HG02943 (cell line): ENCODE data around the gene BMF.

Experiments
- ATAC-seq: cut with Tn5 transposase; IDR thresholded peaks from one replicate; pipeline ENCODE4 v1.9.1; 2021; ENCODE audit warnings: mild to moderate bottlenecking, low read depth, moderate library complexity; ENCODE audit not compliant: unreplicated experiment

Gene BMF

DNA sequence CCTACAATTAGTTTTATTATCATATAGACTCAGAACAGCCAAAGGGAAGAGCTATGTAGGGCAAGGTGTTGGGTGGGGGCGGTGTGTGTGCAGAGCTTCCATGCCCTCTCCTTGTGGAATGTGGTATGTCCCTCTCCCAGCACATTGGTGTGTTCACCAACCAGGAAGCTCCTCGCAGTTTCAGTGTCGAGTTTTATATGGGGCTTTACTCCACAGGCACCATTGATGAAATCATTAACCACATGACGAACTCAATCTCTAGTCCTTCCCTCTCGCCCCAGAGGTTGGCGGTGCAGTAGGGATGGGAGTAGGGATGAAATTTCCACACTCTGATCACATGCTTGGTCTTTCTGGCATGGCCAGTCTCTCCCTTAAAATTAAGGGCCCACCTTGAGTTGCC is 56.1 kb downstream of the BMF start:
- no peak for ATAC-seq

DNA sequence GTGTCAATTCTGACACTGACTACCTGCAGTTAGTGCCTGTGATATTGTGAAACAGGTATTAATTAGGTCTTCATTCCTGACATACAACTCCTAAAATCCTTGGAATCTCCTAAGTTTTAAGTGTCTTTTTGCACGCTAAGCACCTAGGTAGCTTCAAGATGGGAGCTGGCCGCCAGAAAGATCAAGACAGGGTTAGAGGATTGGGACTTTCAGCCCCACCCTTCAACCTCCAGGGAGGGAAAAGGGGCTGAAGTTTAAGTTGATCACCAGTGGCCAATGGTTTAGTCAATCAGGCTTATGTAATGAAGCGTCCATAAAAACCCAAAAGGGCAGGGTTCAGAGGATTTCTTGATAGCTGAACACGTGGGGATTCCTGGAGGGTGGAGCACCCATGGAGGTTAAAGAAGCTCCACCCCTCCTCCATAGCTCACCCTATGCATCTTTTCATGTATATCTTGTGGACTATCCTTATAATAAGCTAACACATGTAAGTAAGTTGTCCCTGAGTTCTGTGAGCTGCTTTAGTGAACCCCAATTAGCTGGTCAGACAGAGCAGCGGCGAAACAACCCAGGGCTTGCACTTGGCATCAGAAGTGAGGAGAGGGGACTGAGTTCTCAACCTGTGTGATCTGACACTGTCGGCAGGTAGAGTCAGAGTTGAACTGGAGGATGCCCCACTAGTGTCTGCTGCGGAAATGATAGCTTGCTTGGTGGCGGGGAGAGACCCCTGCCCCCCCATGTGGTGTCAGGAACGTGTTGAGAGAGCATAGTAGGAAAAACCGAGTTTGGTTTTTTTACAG is 56.9 kb downstream of the BMF start:
- no peak for ATAC-seq

GRCh38 chr15:40050788-40051470 is 57.8 kb downstream of the BMF start:
- no peak for ATAC-seq

DNA sequence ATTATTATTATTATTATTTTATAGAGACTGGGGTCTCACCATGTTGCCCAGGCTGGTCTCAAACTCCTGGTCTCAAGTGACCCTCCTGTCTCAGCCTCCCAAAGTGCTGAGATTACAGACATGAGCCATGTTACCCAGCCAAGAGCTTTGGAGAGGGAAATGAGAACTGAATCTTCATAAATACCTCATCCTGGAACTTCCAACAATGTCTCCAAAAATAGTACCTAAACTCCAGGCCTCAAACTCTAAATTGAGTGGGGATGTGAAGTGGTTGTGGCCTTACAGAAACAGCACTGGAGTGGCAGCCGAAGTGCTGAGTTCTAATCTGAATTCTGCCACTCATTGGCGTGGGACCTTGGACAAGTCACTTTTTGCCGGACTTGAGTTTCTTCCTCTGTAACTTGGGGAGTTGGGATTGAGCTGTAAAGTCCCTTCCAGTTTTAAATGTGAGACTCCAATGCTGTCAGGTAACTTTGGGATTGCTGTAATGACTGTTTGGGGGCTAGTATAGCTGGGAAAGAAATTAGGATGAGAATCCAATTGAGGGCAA is 59.7 kb downstream of the BMF start:
- ATAC-seq = no peak

DNA sequence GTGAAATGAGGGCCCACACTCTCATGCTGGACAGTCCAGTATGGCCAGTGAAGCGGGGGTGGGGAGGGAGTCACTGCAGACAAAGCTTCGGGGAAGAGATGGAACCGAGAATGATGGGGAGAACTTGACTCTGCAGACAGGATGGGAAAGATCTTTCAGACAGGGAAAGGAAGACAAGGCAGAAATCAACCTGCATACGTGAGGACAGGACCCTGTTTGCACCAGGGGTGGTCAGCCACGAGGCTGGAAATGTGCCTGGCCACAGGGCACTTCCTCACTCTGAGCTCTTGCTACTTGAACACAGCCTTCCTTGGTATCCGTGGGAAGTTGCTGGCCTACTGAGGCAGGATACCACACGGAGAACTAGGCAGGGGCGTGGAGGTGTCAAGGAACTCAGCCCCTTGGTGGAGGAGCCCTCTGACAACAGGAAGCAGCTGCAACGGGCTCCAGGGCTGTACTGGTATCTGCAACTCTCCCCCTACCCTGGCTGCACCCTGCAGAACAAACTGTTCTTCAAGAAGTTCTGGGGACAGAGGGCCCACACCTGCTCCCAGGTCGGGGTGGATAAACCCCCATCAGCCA is 60.4 kb downstream of the BMF start:
- ATAC-seq = no peak

- ATAC-seq = no peak
Observed at GRCh38 chr15:40047415-40048210, 61.1 kb downstream of the BMF start.

GRCh38 chr15:40046721-40047414 is 61.8 kb downstream of the BMF start:
- no peak for ATAC-seq

- no peak for ATAC-seq
Observed at GRCh38 chr15:40045572-40046217, 63.0 kb downstream of the BMF start.

GRCh38 chr15:40044717-40045571 is 63.7 kb downstream of the BMF start:
- ATAC-seq = peak; percentile 71

GRCh38 chr15:40043927-40044716 is 64.6 kb downstream of the BMF start:
- ATAC-seq = no peak

- no peak for ATAC-seq
Observed at GRCh38 chr15:40042791-40043320, 65.8 kb downstream of the BMF start.

DNA sequence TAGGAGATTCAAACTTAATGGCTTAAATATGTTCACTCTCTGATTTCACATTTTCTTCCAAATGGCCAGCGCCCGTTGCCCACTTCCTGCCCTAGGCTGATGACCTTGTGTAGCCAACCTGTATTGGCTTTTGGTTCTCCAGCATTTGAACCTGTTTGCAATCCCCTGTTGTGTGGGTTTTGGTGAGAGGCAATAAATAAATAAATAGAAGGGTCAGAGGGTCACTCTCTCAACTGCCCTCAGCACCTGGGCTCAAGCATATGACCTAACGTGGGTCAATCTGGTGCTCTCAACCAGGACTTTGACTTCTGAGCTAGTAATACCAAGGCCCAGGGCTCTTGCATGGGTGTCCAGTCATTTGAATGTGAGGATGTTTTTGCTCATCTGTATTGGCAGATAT is 67.9 kb downstream of the BMF start:
- no peak for ATAC-seq

- no peak for ATAC-seq
Observed at GRCh38 chr15:40040293-40040635, 68.4 kb downstream of the BMF start.

GRCh38 chr15:40038638-40039543 is 69.8 kb downstream of the BMF start, which contains the start of gene SRP14:
SRP14 (minus strand) TSS chr15:40039181; CDS start chr15:40039116, 65 bp downstream.
- ATAC-seq = peak; percentile 94

DNA sequence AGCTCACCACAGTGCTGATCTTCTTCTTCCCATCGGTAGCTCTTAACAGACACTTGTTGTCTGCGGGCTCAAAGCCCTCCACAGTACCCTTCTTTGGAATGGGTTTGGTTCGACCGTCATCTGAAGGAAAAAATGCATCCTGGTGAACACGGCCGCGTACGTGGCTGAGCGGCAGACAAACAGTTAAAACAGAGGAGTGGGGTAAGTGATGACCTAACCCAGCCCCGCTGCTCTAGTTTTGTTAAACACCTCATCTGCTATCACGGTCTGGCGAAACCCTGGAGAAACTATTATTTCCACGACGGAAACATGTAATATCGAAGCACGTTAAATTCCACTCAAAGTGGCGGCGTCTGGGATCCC is 70.4 kb downstream of the BMF start:
- ATAC-seq = no peak
